ENCODE measurements around the gene ABCA3.
"Not testable (repeated sequence)": the region's sequence is repeated elsewhere in the genome, so short reads cannot be mapped to it uniquely, and the experiment has no call there.

The ABCA3 gene

DNA sequence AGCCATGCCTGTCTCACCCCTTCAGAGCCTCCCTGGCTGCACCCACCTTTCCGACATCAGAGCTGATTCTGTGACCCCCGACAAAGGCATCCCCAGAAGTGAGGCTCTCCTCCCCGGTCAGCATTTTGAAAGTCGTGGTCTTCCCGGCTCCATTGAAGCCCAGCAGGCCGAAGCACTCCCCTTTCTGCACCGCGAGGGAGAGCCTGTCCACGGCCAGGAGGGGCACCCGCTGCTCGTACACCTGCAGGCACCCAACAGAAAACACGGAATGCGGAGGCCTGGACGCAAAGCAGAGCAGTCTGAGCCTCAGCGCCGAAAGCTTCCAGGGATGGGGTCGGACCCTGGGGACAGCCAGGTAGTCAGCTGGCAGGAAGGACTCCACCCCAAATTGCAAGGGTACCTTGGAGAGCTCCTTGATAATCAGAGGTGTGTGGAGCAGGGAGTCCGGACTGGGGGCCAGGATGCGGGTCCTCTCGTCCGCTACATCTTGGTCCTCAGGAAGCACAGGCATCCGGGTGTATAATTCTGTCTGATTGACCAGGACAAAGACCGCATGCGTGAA lies 59.5 kb downstream of the ABCA3 start:
- DNase-seq (ENCODE audit: low spot score) = no peak

DNA sequence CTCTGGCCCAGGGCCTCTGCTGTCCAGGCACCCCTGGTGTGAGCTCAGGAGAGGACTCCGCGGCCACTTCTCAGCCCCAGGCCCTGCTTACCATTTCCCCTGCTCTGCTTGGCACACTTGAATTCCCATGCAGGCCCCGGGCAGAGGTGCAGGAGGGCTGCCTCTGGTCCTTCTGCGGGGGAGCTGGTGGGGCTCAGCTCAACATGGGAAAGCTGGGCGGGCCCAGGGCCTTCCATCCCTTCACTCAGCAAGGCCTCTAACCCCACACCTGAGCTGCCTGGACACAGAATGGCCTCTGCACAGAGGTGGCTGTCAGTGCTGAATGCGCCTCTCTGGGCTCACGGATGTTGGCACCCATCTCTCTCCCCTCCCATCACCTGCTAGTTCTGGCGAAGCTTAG lies 60.1 kb downstream of the ABCA3 start:
- DNase-seq (ENCODE audit: low spot score) = no peak

DNA sequence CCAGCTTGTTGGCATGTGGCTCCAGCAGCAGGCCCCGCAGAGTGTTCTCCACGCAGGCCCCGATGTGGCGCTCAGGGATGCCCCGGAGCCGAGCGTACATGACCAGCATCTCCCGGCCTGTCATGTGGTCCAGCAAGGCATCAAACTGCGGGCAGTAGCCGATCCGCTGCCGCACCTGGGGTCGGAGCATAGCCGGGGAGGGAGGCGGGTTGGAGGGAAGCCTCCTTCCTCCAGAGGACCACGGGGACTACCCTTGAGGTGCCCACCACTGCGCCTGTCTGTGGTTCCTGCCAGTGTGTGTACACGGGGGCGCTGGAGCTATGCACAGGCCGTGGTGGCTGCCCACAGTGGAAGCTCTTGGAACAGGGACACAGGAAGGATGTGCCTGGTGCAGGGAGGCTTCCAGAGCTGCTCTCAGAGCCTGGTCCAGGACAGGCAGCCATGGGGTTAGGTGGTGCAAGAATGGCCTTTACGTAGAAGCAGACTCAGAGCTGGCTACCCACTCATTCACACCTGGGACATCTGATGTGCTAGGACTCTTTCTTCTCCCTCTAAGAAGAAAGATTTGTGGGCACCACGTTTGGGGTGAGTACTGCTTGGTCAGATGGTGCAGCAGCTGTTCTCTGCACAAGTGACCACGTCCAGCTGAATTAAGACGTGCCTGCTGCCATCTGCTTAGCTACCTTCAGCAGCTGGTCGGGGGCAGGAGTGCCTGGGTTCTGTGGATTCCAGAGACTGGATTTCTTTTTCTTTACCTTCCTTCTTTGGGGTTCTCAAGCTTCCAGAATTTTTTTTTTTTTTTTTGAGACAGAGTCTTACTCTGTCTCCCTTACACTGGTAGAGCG lies 61.4 kb downstream of the ABCA3 start:
- DNase-seq (ENCODE audit: low spot score) = no peak

DNA sequence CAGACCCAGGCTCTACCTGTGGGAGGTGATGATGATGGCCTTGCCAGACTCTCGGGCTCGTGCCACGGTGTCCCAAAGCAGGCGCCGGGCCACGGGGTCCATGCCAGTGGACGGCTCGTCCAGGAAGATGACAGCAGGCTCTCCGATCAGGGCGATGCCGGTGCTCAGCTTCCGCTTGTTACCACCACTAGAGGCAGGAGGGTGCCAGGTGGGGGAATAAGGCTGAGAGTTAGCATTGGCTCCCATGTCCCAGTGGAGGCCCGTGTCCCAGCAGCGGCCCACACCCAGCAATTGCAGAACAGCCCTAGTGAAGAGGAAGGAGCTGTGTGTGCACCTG lies 62.3 kb downstream of the ABCA3 start:
- DNase-seq (ENCODE audit: low spot score) = no peak

DNA sequence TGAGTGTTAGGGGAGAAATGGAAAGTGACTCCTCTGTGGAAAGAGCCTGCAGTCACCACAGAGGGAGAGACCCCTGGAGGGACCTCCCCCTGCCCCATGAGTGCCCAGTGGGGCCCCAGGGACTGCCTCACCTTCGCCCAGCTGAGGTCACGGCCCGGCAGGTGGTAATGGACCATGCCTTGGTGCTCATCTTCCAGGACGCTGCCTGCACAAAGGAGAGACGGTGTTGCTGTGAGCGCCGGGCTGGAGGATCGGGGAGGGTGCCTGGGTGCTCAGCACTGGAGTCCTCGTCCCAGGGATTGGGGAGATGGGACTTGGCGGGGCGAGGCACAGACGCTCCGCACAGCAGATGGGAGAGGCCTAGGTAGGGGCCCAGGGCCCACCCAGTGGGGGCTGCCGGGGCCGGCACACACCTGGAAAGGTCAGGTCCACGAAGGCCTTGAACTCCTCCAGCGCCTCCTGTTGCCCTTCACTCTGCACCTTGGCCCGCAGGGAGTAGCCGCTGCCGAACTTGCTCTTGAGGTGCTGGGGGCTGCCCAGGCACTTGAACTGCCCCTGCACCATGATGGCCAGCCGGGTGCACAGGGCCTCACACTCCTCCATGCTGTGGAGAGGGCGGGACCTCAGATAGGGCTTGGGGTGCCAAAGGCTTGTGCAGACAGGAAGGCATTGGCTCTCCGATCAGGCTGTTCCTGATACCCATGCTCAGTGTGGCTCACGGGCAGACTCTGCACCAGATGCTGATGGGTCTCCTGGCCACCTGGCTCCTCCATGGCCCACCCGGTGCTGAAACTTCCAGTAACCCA lies 62.9 kb downstream of the ABCA3 start:
- DNase-seq (ENCODE audit: low spot score) = no peak

DNA sequence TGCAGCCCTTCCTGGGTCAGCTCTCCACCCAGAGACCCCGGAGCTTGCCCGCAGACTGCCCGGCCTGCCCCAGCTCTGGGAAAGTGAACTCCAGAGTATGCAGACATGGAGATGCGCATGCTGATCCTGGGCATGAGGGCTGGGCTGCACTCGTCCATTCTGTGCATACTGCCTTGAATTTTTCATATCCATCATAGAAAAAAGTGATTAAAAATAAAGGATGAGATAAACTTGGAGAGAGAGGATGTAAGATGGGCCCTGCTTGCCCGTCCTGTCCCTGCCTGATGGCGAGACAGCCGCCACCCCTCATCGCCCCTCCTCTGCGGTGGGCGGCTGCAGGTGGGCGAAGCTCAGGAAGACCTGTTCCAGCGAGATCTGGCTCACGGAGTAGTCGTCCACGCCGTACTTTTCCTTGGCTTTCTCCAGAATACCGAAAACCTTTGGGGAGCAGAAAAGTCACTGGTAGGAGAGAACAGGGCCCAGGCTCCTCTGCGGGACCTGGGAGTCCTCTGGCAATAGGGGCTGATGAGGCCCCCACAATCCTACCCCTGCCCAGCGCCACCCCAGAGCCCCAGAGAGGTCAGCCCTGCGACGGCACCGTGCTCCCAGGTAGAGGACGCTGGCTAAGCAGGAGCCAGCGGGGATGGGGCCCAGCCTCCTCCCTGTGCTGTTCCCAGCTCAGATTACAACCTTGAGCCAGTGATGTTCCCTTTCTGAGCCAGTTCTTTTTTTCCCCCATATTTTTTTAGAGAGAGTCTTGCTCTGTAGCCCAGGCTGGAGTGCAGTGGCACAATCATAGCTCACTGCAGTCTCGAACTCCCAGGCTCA lies 63.9 kb downstream of the ABCA3 start:
- DNase-seq (ENCODE audit: low spot score) = no peak

DNA sequence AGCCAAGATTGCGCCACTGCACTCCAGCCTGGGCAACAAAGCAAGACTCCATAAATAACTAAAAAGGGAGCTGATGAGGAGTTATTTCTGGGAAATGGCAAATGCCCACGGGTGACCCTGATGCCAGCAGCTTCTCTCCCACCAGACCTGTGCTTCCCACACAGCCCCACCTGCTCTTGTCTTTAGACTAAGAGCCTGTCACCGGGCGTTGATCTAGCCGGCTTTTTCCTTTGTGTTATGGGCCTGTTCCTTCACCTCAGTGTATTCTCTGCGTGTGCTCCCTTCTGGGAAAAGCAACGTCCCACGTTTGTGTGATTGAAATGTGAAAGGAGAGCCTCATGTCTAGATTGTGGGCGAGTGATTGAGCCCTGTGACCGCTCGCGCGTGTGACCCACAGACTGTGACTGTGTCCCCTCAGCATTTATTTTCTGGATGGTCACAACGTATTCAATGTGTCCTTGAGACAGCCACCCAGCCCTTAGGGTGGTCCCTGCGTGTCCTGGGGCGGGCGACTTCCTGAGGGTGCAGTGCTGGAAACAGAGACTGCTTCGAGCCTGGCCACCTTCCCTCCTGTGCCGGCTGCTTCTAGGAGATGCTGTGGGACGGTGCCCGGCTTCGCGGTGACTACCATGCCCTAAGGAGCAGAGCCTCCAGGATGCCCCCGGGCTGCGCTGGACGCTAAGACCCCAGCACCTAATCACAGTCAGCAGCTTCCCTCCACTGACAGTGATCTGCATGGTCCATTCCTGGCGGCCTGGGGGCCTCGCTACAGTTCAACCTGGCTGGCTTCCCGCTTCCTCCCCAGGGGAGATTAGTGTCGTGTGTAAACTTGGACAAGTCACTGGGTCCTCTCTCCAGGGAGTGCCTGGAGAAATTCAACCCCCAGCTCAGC lies 64.8 kb downstream of the ABCA3 start:
- DNase-seq (ENCODE audit: low spot score) = no peak

DNA sequence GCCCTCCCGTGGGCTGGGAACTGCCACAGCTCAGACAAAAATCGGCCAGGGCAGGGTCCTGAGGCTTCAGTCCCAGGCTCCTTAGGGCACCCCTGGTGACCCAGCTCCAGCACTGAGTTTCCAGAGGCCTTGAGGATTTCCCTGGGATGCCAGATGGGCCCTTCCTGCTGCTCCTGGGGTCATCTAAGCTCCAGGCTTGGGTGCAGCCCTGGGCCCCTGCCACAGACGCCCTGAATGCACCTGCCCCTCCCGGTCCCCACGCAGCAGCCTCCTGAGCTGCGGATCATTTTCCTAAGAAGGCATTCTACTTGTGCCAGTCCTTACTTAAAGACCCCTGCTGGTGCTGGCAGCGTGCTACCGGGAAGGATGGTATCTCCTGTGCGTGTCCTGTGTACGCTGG lies 66.6 kb downstream of the ABCA3 start:
- DNase-seq (ENCODE audit: low spot score) = no peak

DNA sequence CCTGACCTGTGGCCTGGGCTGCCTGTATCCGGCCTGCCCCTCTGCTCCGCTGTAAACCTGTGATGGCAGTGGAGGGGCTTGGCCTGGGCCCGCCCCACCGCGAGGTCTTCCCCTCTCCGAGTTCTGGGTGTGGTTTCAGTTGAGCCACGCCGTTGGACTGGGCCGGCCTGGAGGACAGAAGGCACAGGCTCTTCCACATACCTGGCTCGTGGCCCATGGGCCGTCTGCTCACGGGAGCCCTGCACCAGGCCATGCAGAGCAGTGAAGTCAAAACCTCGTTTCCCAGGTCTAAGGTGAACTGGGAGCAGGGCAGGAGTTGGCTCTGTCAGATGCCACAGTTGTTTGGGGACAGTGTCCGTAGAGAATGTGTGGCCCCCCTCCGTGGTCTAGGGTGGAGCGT lies 67.0 kb downstream of the ABCA3 start:
- DNase-seq (ENCODE audit: low spot score) = no peak

DNA sequence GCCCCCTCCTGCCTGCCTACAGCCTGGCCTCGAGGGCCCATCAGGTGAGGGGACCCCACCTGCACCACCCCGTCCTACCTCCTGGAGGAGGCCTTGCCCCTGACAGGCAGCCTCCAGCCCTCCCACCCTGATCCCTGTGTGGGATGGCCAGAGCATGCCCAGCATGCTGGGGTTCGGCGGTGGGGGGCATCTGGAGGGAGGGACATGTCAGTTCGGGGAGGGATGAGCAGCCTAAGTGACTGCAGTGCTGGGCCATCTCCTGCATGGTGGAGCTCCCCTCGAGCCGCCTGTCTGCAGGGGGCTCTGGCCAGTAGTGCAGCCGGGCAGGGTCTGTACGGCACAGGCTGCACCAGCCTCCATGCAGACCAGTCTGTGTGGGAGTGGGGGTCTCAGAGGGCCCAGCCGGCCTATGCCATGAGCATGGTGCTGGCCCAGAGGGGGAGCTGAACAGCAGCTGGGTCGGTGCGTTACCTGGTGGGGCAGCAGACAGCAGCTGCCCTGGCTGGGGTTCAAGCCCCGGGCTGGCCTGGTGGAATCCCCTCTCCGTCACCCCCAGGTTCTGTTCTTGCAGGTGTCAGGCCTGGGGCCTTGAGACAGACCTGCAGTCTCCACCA lies 68.6 kb downstream of the ABCA3 start:
- DNase-seq (ENCODE audit: low spot score) = no peak

DNA sequence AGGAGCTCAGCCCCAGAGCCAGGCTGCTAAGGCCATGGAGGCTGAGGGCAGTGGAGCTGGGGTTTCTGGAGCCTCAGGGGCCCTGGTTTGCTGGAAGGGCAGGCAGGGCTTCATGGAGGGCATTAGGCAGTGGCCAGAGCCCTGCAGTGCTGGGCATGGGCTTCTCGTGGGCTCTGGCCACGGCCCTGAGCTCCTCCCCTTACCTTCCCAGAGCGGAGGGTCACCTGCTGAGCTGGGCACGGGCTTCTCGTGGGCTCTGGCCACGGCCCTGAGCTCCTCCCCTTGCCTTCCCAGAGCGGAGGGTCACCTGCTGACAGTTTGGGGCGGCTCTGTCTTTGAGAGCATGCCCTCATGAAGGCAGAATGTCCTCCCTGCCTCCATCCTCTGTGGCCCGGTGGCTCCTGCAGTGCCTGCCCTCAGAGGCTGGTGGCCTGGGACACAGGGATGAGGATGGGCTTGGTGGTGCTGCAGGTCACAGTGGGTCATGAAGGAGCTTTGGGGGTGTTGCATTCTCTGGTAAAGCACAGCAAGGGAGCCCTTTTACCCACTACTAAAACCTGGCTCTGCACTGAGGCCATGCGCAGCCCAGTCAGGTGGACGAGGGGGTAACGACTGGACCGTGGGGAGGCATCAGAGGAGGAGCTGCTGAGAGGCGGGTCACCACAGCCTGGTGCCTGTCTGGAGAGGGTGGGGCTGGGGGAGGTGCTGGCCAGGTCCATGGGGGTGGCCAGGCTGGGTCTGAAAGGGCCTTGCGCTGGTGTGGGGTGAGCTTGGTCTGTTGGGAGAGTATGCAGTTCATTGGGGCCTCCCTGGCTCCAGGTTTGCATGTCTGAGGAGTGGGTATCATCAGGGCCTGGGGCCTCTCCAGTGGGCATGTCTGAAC lies 69.7 kb downstream of the ABCA3 start:
- DNase-seq (ENCODE audit: low spot score) = no peak

DNA sequence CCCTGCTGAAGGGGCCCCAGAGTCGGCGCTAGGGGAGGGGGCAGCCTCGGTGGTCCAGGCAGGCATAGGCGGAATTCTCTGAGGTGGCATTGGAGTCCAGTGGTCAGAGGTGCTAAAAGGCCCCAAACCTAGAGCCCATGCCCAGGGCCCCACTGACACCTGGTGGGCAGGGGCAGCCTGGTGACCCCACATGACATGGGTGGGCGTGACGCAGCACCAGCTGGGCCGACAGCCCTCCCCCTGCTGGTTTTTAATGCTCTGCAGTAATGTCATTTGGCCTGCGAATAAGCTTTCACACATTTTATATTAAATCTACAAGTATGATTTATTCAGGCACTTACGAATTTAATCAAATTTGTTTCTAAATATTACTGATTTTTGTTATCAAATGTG lies 70.5 kb downstream of the ABCA3 start:
- DNase-seq (ENCODE audit: low spot score) = no peak

DNA sequence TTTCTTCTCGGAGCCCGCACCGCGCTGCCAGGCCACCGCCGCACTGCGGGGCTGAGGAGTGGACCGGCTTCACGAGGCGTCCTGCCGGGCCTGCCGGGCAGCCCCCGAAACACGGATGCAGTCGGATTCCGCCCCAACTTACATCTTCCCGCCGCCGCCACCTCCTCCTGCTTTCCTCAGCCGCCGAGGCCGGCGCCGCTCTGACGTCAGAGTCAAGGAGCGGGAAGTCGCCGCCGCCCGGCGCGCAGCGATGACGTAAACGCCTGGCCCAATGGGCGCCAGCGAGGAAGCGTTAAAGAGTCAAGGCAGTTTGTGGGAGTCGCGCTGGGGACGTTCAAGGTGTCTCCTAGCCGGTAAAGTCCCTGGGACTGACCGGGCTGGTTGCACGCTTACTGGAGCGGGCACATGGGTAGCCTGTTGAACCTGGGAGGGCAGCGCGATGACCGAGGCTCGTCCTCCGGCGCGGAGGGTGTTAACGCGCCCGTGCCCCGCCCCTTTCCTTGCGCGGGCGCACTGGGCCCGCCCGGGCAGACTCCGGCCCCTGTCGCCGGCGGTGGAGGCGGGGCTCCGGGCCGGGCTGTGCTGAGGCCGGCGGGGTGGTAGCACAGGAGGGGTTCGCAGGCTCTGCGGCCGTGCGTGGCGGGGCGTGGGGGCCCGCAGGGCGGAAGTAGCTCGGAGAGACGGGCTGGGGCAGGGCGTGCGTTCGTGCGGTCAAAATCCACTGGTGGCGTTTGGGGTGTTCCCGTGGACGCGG lies 72.4 kb downstream of the ABCA3 start, which contains the start of gene RNPS1:
Gene RNPS1, minus strand, starts transcription at position 214 of the 754 bp plus-strand sequence. CDS start 3,483 bp downstream, outside the sequence.
- peak; percentile 94 for DNase-seq (ENCODE audit: low spot score)

DNA sequence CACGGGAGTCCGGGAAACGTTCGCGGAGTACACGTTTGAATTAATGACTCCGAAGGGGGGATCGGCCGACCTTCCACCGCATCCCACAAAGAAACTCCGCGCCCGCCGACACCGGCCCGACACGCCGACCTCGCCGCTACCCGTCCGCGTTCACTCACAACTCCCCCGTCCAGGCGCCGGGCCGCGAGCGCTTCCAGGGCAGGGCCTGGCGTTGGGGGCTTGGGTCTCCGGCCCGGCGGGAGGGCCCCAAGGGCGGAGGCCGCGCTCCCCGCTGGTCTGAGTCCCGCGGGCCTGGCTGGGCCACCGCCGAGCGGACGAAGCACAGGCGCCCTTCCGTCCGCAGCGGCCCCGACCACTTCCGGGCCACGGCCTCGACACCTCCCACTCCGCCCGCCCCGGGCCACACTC lies 73.0 kb downstream of the ABCA3 start:
- not testable (repeated sequence) for DNase-seq (ENCODE audit: low spot score)

DNA sequence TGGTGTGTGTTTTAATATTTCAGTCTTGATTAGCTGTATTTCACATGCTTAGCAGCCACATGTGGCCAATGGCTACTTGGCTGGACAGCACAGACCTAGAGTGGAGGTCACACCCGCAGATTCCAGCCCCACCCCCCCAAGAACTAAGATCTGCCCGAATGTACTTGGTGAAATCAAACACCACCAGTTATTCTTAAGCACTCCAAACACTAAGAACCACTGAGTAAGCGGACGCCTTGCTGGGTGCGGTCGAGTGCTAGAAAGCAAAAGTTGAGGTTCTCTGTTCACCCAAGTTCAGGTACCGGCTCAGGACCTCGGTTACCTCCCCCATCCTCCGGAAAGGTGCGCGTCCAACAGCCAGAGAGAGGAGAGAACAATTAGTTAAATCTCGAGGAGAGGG lies 73.6 kb downstream of the ABCA3 start:
- peak; percentile 22 for DNase-seq (ENCODE audit: low spot score)

DNA sequence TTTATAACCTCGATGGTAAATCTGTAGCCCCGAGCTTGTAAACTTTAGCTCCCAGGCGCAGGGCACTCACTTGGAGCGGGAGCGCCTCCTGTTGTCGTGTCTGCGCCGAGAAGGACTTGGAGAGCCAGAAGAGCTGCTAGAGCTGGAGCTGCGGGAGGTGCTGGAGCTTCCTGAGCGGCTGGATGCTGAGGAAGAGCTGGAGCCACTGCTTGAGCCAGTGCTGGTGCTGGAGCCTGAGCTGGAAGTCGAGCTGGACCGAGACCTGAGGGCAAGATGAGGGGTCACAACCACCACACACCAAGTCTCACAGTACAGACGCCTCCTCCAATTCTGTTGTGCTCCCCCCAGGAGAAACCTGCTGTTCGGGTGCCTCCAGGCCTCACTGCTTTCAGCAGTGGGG lies 77.5 kb downstream of the ABCA3 start:
- DNase-seq (ENCODE audit: low spot score) = not testable (repeated sequence)

DNA sequence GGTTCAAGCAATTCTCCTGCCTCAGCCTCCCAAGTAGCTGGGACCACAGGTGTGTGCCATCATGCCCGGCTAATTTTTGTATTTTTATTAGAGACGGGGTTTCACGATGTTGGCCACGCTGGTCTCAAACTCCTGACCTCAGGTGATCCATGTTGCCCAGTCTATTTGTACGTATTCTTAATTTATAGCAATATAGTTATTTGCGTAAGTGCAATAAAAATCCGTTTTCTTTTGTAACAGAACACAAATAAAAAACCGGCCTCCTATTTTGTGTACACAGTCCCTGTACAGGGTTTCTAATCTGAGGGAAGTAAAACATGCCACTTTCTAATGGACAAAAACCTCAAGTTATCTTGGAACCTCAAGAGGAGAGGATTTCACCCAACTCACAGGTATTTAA lies 80.3 kb downstream of the ABCA3 start:
- no peak for DNase-seq (ENCODE audit: low spot score)

DNA sequence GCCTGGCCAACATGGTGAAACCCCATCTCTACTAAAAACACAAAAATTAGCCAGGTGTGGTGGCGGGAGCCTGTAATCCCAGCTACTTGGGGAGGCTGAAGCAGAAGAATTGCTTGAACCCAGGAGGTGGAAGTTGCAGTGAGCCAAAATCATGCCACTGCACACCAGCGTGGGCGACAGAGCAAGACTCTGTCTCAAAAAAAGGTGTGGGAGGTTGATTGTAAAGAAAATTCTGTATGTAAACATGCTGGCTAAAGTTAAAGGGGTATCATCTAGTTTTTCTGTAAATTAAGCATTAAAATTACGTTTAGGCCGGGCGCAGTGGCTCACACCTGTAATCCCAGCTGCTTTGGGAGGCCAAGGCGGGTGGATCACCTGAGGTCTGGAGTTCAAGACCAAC lies 82.0 kb downstream of the ABCA3 start:
- DNase-seq (ENCODE audit: low spot score) = not testable (repeated sequence)

DNA sequence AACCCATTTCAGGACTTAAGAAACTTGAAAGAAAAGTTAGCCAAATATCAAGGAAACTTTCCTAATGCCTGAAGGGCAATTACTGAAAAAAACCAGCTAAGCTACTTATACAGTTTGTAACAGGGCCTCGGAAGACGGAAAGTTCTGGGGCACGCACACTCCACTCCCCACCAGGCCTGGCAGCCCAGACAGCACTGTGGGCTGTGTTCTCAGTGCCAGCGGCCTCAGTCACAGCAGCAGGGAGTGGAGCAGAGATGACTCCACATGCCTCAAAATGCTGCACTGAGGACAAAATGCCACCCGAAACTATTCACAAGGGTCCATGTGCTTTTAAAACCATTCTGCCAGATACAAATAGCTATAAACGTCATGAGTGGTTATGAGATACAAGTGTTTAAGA lies 82.8 kb downstream of the ABCA3 start:
- DNase-seq (ENCODE audit: low spot score) = no peak

Data from CD4-positive, alpha-beta T cell treated with Interleukin-2 at 100 ng/mL for 4 hours (primary cell).